Stimulated activated CD4-positive, alpha-beta T cell treated with anti-CD3 and anti-CD28 coated beads, Interleukin-4, amount 100 ng/mL, for 48 hours (primary cell): ENCODE measurements around the gene FASTK.

Experiments used
- DNase-seq, 2 donors: peaks; one replicate each; pipeline ENCODE4 v3.0.0-alpha.2; 2020; ENCODE audit warnings: low read depth in 2 of 2

The FASTK gene

DNA sequence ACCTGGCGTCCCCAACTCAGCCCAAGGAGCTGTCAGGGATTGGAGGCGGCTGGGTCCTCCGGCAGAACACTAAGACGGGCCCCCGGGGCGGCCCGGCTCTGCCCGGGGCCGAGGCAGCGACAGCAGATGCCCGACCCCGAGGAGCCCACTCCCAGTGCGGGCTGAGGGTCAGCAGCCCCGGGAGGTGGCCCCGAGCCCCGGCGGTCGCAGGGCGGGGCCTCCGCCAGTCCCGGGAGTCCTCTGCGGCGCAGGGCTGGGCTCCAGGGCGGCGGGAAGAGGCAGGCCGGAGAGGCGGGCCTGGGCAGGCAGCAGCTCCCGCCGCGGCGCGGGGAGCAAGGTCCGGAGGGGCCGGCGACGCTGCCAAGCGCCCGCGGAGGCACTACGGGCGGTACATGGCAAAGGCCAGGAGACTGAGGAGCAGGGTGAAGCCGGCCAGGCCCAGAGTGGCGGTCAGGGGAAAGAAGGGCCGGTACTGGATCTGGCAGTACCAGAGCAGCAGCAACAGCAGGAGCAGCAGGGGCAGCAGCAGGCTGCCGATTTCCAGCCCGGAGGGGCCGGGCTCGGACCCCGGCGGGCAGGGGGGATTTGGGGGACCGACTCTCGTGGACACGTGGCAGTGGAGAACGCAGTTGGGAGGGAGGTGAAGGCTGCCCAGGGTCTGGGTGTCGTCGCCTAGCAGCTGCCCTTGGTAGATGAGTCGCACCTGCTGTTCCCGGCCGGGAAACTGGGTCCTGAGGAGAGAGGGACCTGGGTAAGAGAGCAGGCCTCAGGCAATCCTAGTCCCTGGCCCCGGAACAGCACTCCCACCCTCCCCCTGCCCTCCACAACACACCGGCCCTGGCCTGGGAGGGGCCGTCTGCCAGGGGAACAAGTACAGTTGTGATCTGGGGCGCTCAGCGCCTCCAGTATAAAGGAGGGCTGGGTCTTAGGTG lies 827 bp upstream of the FASTK start:
- no peak for DNase-seq

DNA sequence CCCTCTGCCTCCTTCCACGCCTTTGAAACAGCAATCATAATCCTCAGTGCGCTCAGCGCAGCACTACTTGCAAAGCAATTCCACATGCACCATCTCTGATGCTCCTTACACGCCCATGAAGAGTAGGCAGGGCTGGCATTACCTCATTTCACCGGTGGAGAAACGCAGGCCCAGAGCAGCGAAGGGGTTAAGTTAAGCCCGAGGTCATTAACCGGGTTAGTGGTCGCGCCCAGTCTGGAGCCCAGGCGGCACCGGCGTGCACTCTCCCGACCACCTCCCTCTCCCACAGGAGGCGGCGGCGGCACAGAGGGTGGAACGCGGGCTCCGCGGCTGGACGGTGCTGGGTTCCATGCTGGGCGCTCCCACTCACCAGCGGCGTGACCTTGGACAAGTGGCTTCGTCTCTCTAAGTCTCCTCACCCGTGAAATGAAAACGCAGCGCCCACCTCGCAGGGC lies 515 bp downstream of the FASTK start:
- DNase-seq = no peak

DNA sequence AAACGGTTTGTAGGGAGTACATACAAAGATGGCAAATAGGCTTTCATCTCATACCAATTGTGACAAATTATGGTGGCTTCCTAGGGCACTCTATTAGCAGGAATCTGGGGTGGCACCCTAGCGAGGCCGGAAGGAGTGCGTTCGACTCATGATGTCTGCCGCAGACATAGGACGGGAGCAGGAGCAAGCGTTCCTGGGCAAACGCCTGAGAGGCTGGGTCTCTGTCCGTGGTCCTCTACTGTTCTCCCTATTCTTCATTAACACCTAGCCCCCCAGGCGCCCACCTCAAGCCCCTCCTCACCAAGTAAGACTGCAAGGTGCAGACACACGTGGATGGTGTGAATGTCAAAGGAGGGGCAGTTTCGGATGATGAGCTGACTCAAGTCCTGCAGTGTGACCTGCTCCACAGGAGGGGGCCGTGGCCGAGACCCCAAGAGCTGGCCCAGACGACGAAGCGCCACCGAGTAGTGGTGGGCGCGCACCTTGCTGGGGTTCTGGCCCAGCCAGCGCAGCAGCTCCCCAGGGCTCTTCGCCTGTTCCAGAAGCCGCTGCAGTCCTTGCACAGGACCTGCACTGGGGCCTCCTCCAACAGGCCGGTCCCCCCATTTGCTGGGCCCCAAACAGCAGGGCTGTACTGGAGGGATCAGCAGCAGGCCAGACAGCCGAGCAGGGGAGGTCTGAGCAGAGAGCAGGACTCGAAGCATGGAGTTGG lies 1.3 kb downstream of the FASTK start:
- no peak for DNase-seq

DNA sequence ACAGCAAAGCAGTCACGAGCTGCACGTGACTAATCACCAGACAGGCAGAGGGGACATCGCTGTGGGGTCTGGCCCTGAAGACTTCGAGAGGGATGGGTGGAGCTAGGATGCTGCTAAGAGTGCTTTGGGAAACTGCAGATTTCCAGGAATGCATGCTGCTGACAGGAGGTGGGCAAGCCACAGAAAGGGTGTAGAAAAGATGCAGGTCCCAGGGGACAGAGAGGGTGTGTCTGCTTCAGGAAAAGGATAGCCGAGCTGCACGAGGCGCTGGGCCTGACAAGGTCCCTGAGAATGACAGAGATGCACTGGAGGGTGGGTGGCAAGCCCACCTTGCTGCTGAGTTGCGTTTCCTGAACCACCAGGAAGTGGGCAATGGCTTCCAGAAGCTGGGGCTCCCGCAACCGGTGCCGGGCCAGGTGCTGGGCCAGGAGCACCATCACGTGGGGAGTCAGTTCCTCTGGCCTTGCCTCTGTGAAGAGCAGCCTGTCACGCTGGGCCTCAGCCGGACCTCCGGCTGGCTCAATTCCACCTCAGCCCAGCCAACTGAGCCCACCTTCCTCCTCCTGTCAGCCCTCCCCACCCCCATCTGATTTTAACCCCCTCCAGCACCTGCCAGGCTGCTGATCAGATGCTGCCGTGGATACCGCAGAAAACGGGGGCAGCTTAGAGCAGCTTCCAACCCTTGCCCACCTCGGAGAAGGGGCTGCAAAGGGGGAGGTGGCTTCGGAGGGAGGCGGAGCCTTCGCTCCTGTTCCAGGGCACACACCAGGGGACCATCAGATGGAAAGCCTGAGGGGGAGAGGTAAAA lies 2.2 kb downstream of the FASTK start:
- no peak for DNase-seq

DNA sequence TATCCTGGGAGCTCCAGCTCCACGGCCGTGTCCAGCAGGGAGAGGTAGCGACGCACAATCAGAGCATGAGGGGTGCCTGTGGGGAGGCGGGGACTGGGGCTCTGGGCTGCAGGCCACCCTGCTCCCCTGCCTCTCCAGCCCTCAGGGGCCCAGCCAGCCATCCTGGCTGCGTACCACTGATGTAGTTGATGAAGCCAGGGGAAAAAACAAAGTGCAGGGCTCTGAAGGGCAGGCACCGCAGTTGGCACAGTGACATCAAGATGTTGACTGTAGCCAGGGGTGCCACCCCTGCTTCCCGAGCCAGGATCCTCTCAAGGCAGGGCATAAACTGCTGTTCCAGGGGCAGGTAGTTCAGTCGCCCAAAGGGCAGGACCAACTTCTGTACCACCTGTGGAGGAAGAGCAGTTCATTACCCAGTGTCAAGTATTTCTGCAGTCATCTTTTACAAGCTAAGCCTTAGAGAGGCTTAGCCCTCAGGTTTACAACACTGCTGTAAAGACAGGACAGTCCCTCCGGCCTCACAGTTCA lies 2.8 kb downstream of the FASTK start:
- no peak for DNase-seq

DNA sequence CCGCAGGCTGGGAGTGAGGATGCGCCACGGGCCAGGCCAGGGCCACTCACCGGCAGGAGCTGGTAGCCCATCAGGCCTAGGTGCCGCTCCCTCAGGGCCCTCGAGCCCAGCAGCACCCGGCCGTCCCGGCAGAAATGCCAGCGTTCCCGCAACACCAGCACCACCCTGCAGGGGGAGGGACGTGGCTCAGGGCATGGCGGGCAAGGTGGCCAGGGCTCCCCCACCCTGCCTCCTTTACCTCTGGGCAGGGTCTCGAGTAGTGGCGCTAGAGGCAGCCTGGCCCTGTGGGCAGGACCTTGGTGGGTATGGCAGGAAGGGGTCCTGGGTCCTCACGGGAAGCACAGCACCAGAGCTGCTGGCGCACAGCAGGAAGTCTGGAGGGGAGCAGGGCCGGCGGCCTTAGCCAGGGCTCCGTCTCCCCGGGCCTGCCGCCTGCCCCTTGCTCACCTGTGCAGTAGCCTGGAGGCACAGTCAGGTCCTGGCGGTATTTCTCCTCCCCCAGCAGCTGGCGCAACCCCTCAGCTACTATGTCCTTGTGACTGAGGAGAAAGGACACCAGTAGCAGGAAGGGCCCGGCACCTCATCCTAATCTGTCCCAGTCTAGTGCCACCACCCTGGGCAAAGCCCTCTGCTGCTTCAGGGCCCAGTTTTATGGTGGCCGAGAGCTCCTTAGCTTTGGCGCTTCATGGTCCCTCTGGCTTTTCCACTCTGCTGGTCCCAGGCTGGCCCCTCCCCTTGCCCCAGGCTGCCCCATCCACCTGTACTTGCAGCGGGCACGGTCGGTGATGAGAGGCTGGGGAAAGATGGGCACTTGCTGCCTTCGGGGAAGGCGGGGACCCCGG lies 3.5 kb downstream of the FASTK start:
- DNase-seq = no peak

DNA sequence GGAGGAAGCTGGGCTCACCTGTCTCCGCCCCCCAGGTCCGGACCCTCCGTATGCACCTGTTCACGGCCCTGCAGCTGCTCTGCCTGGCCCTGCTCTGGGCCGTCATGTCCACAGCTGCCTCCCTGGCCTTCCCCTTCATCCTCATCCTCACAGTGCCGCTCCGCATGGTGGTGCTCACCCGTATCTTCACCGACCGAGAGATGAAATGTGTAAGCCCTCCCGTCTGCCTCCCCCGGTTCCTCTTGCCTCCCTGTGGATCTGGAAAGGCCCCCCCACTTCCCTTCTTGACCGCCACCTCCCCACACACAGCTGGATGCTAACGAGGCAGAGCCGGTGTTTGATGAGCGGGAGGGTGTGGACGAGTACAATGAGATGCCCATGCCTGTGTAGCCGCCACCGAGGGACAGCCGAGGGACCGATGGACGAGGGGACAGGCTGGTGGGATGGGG lies 4.6 kb downstream of the FASTK start:
- no peak for DNase-seq

DNA sequence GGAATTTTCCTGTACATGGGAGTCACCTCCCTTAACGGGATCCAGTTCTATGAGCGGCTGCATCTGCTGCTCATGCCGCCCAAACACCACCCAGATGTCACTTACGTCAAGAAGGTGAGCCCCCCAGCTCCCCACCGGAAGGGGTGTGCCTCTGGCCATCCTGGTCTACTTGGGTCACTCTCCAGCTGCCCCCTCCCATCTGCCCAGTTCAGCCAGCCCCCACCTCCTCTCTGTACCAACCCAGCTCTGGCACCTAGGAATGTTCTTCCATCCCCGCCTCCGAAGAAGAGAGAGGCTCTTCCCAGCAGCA lies 5.0 kb downstream of the FASTK start:
- DNase-seq = no peak

DNA sequence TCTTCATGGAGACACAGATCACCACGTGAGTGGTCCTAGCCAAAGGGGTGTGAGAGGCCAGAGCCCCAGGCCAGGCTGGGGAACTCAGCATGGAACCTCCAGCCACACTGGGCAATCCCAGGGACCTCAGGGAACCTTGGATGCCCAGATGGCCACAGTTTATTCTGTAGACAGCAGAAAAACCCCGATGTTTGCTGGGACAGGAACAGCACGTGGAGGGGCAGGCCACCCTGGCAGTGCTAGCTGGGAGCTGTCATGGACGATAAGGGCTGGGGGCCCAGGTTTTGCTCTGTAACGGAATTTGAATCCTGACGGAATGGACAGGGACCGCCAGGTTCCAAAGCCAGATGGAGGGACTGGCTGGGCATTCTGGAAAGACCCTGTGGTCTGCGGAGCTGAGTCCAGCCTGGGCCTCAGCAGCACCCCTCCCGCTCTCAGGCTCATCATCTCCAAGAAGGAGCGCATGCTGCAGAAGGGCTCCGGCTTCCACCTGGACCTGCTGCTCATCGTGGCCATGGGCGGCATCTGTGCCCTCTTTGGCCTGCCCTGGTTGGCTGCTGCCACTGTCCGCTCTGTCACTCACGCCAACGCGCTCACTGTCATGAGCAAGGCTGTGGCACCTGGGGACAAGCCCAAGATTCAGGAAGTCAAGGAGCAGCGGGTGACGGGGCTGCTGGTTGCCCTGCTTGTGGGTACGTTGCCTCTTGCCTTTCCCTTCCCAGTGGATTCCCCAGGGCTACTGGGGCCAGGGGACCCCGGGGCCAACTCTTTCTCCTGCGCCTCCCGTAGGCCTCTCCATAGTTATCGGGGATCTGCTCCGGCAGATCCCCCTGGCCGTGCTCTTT lies 5.6 kb downstream of the FASTK start:
- DNase-seq = no peak

DNA sequence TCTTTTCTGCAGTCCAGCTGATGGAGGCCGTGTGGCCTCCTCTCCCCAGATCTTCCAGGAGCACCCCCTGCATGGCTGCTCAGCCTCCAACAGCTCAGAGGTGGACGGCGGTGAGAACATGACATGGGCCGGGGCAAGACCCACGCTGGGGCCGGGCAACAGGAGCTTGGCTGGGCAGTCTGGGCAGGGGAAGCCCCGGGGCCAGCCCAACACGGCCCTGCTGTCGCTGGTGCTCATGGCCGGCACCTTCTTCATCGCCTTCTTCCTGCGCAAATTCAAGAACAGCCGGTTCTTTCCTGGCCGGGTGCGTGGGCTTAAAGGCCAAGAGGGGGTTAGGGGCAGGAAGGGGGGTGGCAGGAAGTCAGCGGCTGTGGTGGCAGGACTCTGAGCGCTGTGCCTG lies 6.6 kb downstream of the FASTK start:
- no peak for DNase-seq

DNA sequence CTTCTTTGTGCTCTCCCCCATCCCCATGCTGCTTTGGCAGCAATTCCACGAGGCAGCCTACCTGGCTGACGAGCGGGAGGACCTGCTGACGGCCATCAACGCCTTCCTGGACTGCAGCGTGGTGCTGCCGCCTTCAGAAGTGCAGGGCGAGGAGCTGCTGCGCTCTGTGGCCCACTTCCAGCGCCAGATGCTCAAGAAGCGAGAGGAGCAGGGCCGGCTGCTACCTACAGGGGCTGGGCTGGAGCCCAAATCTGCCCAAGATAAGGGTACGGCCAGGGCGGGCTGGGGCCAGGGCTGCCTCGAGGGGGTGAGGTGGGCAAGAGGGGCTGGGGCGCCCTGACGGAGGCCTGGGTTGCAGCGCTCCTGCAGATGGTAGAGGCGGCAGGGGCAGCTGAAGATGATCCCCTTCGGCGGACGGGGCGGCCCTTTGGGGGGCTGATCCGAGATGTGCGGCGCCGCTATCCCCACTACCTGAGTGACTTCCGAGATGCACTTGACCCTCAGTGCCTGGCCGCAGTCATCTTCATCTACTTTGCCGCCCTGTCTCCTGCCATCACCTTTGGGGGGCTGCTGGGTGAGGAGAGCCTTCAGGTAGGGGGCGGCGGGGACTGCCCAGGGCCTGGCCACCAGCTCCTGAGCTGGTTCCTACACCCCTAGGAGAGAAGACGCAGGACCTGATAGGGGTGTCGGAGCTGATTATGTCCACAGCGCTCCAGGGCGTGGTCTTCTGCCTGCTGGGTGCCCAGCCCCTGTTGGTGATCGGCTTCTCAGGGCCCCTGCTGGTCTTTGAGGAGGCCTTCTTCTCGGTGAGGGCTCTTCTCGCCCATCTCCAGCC lies 9.4 kb downstream of the FASTK start:
- DNase-seq = no peak

DNA sequence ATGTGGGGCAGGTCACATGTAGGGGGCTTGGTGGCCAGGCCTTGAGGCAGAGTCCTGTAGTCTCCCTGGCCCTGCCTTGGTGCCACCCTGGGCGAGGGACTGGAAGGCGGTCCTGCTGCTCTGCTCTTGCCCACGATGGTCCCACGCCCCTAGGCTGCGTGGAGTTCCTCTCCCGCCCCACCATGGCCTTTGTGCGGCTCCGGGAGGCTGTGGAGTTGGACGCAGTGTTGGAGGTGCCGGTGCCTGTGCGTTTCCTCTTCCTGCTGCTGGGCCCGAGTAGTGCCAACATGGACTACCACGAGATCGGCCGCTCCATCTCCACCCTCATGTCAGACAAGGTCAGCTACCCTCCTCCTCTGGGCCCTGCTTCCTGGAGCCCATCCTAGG lies 10.0 kb downstream of the FASTK start:
- no peak for DNase-seq

DNA sequence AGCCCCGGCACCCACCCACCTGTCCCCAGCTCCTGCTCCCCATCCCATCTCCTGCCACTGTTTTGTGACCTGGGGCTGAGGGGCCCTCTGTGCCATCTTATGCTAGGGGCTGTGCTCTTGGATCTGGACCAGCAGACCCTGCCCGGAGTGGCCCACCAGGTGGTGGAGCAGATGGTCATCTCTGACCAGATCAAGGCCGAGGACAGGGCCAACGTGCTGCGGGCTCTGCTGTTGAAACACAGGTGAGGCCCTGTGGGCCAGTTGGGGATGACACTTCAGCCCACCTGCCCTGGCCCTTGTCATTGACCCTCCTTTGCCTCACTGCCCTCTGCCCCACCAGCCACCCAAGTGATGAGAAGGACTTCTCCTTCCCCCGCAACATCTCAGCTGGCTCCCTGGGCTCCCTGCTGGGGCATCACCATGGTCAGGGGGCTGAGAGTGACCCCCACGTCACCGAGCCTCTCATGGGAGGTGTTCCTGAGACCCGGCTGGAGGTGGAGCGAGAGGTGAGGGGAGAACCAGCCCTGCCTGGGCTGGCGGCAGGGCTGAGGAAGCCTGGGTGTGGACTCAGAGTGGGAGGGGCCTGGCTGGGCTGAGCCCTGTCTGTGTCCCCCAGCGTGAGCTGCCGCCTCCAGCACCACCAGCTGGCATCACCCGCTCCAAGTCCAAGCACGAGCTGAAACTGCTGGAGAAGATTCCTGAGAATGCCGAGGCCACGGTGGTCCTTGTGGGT lies 10.6 kb downstream of the FASTK start:
- no peak for DNase-seq

DNA sequence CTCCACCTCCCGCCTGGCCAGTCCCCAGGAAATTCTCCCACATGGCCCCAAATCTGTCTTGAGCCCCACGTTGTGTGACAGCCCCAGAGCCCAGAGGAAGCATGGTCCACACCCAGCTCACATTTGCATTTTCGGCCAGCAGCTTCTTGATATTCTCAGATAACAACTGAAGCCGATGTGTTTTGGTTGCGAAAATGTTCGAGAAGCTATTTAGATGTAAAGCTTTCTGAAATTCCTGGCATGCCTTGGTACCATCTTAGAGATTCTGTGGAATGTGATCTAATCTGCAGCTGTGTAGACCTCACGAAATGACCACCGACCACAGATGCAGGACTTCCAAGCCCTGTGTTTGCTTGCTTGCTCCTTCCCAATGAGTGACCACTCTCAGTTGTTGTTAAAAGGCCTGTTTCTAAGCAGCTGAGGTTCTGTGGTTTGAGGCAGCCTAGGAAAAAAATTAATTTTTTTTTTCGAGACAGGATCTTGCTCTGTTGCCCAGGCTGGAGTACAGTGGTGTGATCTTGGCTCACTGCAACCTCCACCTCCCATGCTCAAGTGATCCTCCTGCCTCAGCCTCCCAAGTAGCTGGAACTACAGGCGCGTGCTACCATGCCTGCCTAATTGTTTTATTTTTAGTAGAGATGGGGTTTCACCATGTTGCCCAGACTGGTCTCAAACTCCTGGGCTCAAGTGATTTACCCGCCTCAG lies 12.4 kb downstream of the FASTK start:
- no peak for DNase-seq

DNA sequence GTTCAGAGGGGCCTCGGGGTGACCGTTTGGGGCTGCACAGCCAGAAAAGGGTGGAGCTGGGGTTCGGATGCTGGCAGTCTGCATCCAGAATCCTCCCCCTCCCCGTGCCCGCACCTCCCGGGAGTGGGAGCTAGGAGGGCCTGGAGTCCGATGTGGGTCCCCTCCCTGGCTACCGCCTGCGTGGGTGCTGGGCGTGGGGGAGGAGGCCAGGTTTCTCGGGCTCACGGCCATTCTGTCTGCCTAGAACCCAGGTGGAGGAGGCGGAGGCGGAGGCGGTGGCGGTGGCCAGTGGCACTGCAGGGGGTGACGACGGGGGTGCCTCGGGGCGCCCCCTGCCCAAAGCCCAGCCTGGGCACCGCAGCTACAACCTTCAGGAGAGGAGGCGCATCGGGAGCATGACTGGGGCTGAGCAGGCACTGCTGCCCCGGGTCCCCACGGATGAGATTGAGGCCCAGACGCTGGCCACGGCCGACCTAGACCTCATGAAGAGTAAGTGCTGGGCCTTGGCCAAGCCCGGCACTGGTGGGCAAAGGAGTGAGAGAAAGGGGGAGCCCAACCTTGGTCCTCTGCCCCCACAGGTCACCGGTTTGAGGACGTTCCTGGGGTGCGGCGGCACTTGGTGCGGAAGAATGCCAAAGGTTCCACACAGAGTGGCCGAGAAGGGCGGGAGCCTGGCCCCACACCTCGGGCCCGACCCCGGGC lies 14.2 kb downstream of the FASTK start:
- DNase-seq = no peak

DNA sequence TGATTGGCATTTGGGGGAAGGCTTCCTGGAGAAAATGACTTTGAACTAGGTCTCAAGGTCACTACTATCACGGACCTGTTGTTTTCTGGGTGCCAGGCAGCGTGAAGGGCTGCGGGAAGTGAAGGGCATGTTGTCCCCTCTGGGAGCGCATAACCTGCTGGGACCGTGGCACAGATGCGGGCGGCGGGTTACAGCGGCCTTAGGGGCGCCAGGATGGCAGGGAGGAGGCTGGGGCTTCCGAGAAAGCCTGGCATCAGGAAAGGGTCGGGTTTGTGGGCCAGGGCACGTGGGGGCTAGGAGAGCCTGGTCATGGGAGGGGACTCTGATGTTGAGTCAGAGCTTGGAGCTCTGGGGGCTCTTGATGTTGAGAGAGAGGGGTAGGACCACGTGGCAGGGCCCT lies 15.1 kb downstream of the FASTK start:
- DNase-seq = no peak

DNA sequence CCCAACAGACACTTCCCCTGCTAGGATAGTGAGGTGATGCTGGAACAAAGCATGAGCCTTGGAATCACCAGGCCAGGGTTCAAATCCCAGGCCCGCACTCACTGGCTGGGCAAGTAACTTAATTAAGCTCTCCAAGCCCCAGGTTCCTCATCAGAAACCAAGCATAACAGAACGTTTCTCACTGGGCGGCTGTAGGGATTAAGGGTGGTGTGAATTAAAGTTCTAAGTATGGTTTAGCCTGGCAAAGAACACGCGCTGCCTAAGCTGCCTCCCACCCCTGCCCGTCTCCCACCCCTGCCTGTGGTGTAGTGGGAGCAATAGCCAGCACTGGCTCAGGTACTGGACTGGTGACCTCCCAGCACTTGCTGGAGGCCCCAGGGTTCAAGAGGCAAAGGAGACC lies 15.6 kb downstream of the FASTK start:
- no peak for DNase-seq
